Upper lobe of left lung (tissue), 4 donors: ENCODE results near the gene MAGI2.

Experiments
- EP300 ChIP-seq, 4 donors: sonication (generic); formaldehyde crosslinking; IDR thresholded peaks; one replicate each; pipeline ENCODE4 v1.5.1; 2017; ENCODE audit warnings: antibody characterized with exemption in 4 of 4, control low read depth in 2 of 4
- POLR2A ChIP-seq, 4 donors: fragments of 450-650 bp; IDR thresholded peaks; one replicate each; pipeline ENCODE4 v1.5.1; 2016 to 2017; ENCODE audit warnings: antibody characterized with exemption in 4 of 4, mild to moderate bottlenecking in 2 of 4
- POLR2AphosphoS5 ChIP-seq, 2 donors: sonication (generic); formaldehyde crosslinking; IDR thresholded peaks; one replicate each; pipeline ENCODE4 v1.5.1; 2017; ENCODE audit warnings: antibody characterized with exemption in 2 of 2
- TF ChIP-seq, protein P1 (sequence below), 6 experiments: fragments of 450-650 bp in 4 of 6; fragments of 200-600 bp in 2 of 6; sonication (generic) in 2 of 6; IDR thresholded peaks; one replicate each; pipeline ENCODE4 v1.5.1; 2016 to 2019; ENCODE audit warnings: antibody characterized with exemption in 6 of 6

DNA sequence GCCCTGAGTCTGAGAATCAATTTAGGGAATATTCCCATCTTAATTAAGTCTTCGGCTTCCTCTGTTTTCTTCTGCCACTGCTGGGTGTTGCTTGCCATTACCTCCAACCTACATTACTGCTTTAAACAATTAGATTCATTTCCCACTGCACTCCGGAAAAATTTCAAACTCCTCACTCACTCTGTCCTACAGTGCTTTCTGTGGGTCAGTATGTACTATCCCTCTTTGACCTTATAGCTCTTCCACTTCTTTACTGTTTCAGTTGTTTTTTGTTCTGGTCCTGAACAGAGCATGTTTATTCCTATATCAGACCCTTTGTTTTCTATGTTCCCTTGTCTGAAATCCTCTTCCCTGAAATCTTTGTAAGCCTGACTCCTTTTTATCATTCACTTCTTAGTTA is 160.6 kb downstream of the MAGI2 start:
- TF ChIP-seq, protein P1, sequence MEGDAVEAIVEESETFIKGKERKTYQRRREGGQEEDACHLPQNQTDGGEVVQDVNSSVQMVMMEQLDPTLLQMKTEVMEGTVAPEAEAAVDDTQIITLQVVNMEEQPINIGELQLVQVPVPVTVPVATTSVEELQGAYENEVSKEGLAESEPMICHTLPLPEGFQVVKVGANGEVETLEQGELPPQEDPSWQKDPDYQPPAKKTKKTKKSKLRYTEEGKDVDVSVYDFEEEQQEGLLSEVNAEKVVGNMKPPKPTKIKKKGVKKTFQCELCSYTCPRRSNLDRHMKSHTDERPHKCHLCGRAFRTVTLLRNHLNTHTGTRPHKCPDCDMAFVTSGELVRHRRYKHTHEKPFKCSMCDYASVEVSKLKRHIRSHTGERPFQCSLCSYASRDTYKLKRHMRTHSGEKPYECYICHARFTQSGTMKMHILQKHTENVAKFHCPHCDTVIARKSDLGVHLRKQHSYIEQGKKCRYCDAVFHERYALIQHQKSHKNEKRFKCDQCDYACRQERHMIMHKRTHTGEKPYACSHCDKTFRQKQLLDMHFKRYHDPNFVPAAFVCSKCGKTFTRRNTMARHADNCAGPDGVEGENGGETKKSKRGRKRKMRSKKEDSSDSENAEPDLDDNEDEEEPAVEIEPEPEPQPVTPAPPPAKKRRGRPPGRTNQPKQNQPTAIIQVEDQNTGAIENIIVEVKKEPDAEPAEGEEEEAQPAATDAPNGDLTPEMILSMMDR (IDR thresholded peaks at IDR 0.05), result no peak
- TF ChIP-seq POLR2A (IDR thresholded peaks at IDR 0.05) (no peak), EP300 (IDR thresholded peaks at IDR 0.05) (no peak), POLR2AphosphoS5 (IDR thresholded peaks at IDR 0.05) (no peak)
